GM21717 (cell line): Measurements from ENCODE around the gene HSCB.
A peak's percentile ranks its signal among the peaks of the same experiment; 100 is the strongest.
"Not testable (repeated sequence)": the region's sequence is repeated elsewhere in the genome, so short reads cannot be mapped to it uniquely, and the experiment has no call there.

Experiments
- ATAC-seq: cut with Tn5 transposase; IDR thresholded peaks from one replicate; pipeline ENCODE4 v1.9.1; 2021; ENCODE audit warnings: mild to moderate bottlenecking, moderate library complexity; ENCODE audit not compliant: unreplicated experiment

HSCB gene

GRCh38 chr22:28738876-28739275, 3.0 kb upstream of the HSCB start:
- not testable (repeated sequence) for ATAC-seq

DNA sequence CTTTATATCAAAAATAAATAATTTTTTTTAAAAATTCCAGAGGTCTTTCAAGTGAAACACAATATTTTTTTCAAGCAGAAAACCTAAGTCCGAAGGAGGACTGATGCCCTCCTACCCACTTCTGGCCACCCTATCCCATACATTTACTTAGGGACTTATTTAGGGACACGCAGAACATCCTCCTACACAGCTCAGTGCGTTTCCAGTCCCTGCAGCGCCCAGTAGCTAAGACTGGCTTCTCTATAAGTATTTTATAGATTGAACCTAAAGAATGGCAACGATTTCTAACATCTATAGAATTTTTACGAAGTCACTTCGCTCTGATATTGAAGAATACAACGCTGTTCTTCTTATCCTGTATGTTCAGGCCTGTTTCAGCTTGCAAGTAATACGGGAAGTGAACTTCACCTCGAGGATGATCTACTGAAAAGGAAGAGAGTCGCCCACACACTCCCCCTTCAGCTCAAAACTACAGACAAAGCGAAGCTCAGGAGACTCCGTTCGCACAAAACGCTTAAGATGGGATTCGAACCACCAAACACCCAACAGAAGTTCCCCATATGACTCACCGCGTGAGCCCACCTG, 547 bp upstream of the HSCB start:
- ATAC-seq: no peak

DNA sequence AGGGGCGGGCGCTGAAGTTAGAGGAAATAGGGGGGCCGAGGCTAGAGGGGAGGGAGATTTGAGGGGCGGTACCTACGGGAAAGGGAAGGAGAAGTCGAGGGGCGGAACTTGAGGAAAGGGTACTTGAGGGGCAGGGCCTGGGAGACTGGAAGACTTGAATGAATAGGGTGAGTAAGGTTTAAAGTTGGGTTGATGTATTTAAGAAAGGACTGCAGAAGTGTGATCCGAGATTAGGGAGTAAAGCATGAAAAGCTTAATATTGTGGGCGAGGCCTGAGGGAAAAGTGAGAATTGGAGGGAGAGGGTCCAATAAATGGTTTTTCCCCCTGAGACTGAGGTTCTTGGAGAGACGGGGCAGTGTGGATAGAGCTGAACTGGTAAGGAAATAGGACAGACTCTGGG, 723 bp downstream of the HSCB start:
- ATAC-seq: no peak

GRCh38 chr22:28743852-28744251, 2.0 kb downstream of the HSCB start:
- no peak for ATAC-seq

- ATAC-seq: no peak
Measured at GRCh38 chr22:28750471-28750881, 8.6 kb downstream of the HSCB start.

DNA sequence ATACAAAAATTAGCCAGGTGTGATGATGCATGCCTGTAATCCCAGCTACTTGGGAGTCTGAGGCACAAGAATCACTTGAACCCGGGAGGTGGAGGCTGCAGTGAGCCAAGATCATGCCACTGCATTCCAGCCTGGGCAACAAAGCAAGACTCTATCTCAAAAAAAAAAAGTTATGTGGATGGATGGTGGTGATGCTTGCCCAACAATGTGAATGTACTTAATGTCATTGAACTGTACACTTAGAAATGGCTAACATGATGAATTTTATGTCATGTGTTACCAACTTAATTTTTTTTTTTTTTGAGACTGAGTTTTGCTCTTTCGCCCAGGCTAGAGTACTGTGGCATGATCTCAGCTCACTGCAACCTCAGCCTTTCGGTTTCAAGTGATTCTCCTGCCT, 12.7 kb downstream of the HSCB start:
- not testable (repeated sequence) for ATAC-seq

- no peak for ATAC-seq
Measured at GRCh38 chr22:28759861-28760560, 18.2 kb downstream of the HSCB start.

- no peak for ATAC-seq
Measured at GRCh38 chr22:28761449-28761755, 19.6 kb downstream of the HSCB start.

DNA sequence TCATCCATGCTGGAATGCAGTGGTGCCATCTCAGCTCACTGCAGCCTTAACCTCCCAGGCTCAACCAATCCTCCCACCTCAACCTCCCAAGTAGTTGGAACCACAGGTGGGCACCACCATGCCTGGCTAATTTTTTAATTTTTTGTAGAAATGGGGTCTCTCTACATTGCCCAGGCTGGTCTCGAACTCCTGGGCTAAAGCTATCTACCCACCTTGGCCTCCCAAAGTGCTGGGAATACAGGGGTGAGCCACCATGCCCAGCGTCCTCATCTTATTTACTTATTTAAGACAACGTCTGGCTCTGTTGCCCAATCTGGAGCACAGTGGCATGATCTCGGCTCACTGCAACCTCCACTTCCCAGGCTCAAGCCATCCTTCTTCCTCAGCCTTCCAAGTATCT, 20.2 kb downstream of the HSCB start:
- ATAC-seq: not testable (repeated sequence)

- ATAC-seq: no peak
Measured at GRCh38 chr22:28766628-28767027, 24.8 kb downstream of the HSCB start.

DNA sequence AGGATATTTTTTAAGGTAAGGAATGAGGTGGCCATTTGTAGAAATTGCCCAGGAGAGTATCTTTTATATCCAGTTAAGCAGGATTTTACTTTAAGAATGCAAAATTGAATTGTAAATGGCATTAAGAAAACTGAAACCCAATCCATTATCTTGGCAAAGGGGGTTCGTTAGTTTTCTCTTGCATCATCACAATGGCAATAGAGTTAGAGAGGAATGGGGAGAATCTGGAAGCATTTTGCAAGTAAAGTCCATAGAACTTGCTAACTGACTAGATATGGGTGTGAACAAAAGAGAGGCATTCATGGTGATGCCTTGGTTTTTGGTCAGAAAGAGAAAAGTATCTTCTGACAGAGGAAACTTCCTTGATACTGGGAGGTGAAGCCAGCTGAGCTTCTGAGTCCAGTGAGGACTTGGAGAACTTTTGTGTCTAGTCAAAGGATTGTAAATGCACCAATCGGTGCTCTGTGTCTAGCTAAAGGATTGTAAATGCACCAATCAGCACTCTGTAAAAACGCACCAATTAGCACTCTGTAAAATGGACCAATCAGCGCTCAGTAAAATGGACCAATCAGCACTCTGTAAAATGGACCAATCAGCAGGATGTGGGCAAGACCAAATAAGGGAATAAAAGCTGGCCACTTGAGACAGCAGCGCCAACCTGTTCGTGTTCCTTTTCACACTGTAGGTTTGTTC, 27.0 kb downstream of the HSCB start:
- no peak for ATAC-seq

GRCh38 chr22:28769394-28770085, 27.7 kb downstream of the HSCB start:
- no peak for ATAC-seq

DNA sequence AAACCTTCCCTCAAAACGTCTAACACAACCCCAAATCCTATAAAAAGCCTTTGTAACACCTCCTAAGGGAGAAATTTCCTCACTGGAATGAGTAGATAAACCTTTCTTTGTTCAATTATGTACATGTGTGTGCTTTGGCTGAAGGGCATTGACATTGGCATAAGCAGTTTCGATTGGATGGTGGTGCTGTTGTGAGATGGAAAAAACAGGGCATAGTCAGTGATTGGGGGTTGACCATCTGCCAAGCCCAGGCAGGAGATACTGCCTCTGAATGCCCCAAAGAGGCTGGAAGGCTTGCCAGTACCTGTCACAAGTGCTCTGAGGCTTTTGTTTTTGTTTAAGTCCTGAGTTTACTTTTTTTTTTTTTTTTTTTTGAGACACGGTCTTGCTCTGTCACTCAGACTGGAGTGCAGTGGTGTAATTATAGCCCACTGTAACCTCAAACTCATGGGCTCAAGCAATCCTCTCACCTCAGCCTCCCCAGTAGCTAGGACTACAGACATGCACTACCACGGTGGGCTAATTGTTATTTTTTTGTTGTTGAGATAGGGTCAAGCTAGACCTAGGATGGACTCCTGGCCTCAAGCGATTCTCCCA, 29.5 kb downstream of the HSCB start:
- ATAC-seq: no peak

DNA sequence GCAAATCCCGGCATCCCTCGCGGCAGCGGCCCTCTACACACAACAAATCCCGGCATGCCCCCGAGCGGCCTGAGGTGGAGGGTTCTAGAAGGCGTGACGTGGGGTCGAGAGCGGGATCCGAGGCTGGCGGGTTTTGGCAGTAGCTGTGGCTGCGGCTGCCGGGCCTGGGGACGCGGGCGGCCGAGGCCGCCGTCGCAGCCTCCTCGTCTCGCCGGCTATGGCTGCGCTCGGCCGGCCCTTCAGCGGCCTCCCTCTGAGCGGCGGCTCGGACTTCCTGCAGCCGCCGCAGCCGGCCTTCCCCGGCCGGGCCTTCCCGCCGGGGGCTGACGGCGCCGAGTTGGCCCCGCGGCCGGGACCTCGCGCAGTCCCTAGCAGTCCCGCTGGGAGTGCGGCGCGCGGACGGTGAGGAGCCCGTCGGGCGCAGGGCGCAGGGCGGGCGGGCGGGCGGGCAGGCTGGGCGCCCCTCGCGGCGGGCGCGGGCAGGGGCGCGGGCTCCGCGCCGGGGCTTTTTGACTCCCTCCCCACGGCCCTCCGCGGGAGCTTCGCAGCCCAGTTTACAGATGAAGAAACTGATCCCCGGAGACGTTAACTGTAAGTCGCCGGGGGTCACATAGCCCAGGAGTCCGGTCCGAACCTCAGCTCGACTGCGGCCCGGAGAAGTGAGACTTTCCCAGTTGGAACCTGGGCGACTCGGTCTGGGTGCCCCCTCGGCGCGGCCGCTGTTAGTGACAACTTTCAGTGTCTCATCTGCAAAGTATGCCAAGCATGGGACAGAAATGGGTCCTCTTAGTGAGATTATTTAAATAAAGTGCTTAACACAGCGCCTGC, 31.0 kb downstream of the HSCB start, which contains the start of gene CCDC117:
TSS of gene CCDC117 (plus strand) at position 63 of the 828 bp plus-strand sequence. CDS start at position 218, 155 bp downstream.
- ATAC-seq: peak; percentile 82

DNA sequence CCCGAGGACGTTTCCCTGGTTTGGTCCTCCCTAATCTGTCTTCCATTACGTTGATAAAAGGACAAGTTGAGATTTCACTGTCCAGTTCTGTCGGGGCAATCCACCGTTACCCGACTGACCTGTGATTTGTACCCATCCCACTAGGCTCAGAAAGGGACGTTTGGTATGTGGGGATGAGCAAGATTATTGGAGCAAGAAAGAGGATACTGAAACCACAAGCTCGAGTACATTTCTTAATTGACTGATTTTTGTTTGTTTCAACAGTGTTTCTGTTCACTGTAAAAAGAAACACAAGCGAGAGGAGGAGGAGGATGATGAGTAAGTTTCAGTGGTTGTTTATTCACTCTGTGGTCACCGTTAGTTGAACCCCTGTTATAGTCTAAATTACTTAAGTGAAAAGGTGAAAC, 31.6 kb downstream of the HSCB start:
- peak; percentile 23 for ATAC-seq

DNA sequence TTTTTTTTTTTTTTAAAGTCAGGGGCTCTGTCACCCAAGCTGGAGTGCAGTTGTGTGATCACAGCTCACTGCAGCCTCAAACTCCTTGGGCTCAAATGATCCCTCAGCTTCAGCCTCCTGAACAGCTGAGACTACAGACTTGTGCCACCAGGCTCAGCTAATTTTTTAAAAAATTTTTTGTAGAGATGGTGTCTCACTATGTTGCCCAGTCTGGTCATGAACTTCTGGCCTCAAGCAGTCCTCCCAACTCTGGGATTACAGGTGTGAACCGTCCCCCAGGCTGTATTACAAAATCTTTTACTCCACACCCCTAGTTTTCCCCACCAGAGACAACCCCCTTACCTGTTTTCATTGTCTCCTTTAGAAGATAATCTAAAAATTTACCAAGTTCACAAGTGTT, 32.5 kb downstream of the HSCB start:
- ATAC-seq: no peak

DNA sequence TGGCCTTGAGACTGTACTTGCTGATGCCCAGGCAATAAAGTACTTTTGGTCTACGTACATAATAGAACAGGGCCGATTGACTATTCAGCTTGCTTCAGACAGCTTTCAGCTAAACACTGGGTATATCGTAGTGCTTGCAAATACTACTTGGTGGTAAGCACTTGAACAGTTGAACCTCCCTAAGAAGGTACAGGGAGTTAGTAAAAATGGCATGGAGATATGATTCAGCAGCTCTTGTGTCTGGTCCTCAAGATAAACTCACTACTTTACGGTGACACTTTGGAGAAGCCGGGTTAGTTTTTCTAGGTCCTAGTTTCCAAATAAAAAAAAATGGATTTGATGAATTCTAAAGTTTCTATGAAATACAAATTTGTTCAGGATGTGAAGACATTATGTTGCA, 38.0 kb downstream of the HSCB start:
- ATAC-seq: no peak

GRCh38 chr22:28780296-28780695, 38.5 kb downstream of the HSCB start:
- no peak for ATAC-seq

- no peak for ATAC-seq
Measured at GRCh38 chr22:28783786-28784671, 42.2 kb downstream of the HSCB start.
